Left lung (tissue), 10 donors: Measurements from ENCODE around the gene CAMTA1. TPM values are rescaled to one million over a fixed set of nuclear protein-coding genes. Genes with fewer than 3 reads are reported as not detected.

ENCODE experiments used
- ATAC-seq: fragments of 200-7000 bp; cut with Tn5 transposase; one replicate; pipeline ENCODE4 v1.9.1; 2020; ENCODE audit warnings: moderate library complexity
- DNase-seq, 4 donors: peaks; one replicate each; pipeline ENCODE4 v3.0.0-alpha.2; 2013 to 2020
- H3K27ac ChIP-seq, 2 donors: fragments of 200-600 bp; sonication (generic) in 1 of 2; one replicate each; pipeline versions ENCODE4 v1.5.0 to v1.8.0; 2020 to 2021
- H3K27me3 ChIP-seq, 2 donors: fragments of 200-600 bp; sonication (generic) in 1 of 2; one replicate each; pipeline versions ENCODE4 v1.5.0 to v1.8.0; 2020 to 2021
- H3K36me3 ChIP-seq, 2 donors: fragments of 200-600 bp; sonication (generic) in 1 of 2; one replicate each; pipeline versions ENCODE4 v1.5.0 to v1.8.0; 2020 to 2021
- H3K4me1 ChIP-seq, 2 donors: fragments of 200-600 bp; one replicate each; pipeline ENCODE4 v1.8.0; 2021
- H3K4me3 ChIP-seq, 2 donors: fragments of 200-600 bp; sonication (generic) in 1 of 2; one replicate each; pipeline versions ENCODE4 v1.5.0 to v1.8.0; 2020 to 2021; ENCODE audit warnings: mild to moderate bottlenecking in 1 of 2
- H3K9me3 ChIP-seq, 2 donors: fragments of 200-600 bp; sonication (generic) in 1 of 2; one replicate each; pipeline versions ENCODE4 v1.5.0 to v1.8.0; 2020 to 2021
- CTCF ChIP-seq, 2 donors: fragments of 200-600 bp; sonication (generic) in 1 of 2; IDR thresholded peaks; one replicate each; pipeline versions ENCODE4 v1.5.0 to v1.8.0; 2021; ENCODE audit warnings: antibody characterized with exemption in 2 of 2
- intact Hi-C, 2 donors: fragments of 100-400 bp; cut with DNase I; formaldehyde crosslinking; loops; one replicate each; pipeline versions ENCODE4 v1.11.2 to v1.14.2; 2022
- polyA plus RNA-seq, 6 donors: library from polyadenylated mRNA; unstranded; fragments of 120-200 nt; gene quantifications; one replicate each; pipeline ENCODE4 v1.2.1, GENCODE V29; 2013; ENCODE audit not compliant: insufficient read length in 6 of 6
- total RNA-seq, 2 donors: library from RNA; stranded (reverse); fragmentation: NEBNext Ultra II Directional; extraction: Animal tissue kit (Norgen Biotek cat#: 25700); gene quantifications; one replicate each; pipeline ENCODE4 v1.2.1, GENCODE V29; 2021
- donor health status: DM: no; HTN: yes; CAD: no.
- donor health status: DM: no; HTN: no; CAD: no.

The CAMTA1 gene
- total and polyA plus RNA-seq, 8 donors = 42.7 to 69.1 (median 49.4) TPM

GRCh38 chr1:6953216-6953615 lies 168.0 kb downstream of the CAMTA1 start:
- no peaks in the 10 kb centered on the region for H3K4me1 ChIP-seq
- TF ChIP-seq CTCF (IDR thresholded peaks at IDR 0.05) = no peak
- no peak overlapping the region for H3K4me3 ChIP-seq
- H3K27ac ChIP-seq = no peak overlapping the region
- DNase-seq (no peak), ATAC-seq (no peak)
- no peaks in the 10 kb centered on the region for H3K9me3 ChIP-seq
- H3K27me3 ChIP-seq = no peaks in the 10 kb centered on the region
- H3K36me3 ChIP-seq = no peaks in the 10 kb centered on the region
- intact Hi-C loops = no loop called here

- DNase-seq (no peak), ATAC-seq (no peak)
- intact Hi-C loops = no loop called here
- Histone ChIP-seq H3K4me3 (no peak overlapping the region), H3K4me1 (no peaks in the 10 kb centered on the region), H3K27ac (no peak overlapping the region), H3K36me3 (no peaks in the 10 kb centered on the region), H3K27me3 (no peaks in the 10 kb centered on the region), H3K9me3 (no peaks in the 10 kb centered on the region)
- TF ChIP-seq CTCF (IDR thresholded peaks at IDR 0.05) = no peak
Observed at GRCh38 chr1:6953907-6954364, 168.7 kb downstream of the CAMTA1 start.

GRCh38 chr1:6954591-6954990 lies 169.3 kb downstream of the CAMTA1 start:
- Histone ChIP-seq H3K36me3 (no peaks in the 10 kb centered on the region), H3K9me3 (no peaks in the 10 kb centered on the region), H3K4me1 (no peaks in the 10 kb centered on the region), H3K27ac (no peak overlapping the region), H3K4me3 (no peak overlapping the region), H3K27me3 (no peaks in the 10 kb centered on the region)
- intact Hi-C loops = no loop called here
- DNase-seq = no peak
- peak; percentile 70 for ATAC-seq
- TF ChIP-seq CTCF (IDR thresholded peaks at IDR 0.05) = no peak

- ATAC-seq (no peak), DNase-seq (no peak)
- Histone ChIP-seq H3K27me3 (no peaks in the 10 kb centered on the region), H3K4me1 (no peaks in the 10 kb centered on the region), H3K36me3 (no peaks in the 10 kb centered on the region), H3K9me3 (no peaks in the 10 kb centered on the region), H3K4me3 (no peak overlapping the region), H3K27ac (no peak overlapping the region)
- intact Hi-C loops = no loop called here
- TF ChIP-seq CTCF (IDR thresholded peaks at IDR 0.05) = no peak
Observed at GRCh38 chr1:6955357-6956094, 170.3 kb downstream of the CAMTA1 start.

- no peak overlapping the region for H3K4me3 ChIP-seq
- no peak overlapping the region for H3K27ac ChIP-seq
- TF ChIP-seq CTCF (IDR thresholded peaks at IDR 0.05) = no peak
- H3K36me3 ChIP-seq = no peaks in the 10 kb centered on the region
- ATAC-seq (no peak), DNase-seq (no peak)
- H3K9me3 ChIP-seq = no peaks in the 10 kb centered on the region
- H3K27me3 ChIP-seq = peaks cover 0 to 10% of the 10 kb centered on the region in 2 donors
- H3K4me1 ChIP-seq = no peaks in the 10 kb centered on the region
- intact Hi-C loops = no loop called here
Observed at GRCh38 chr1:6956488-6957159, 171.4 kb downstream of the CAMTA1 start.
